ENCODE data around the gene FJX1. TPM values are rescaled to one million over a fixed set of nuclear protein-coding genes. Genes with fewer than 3 reads are reported as not detected.

Gene FJX1
- polyA plus RNA-seq, 1 donor from 2014 or later = not detected

GRCh38 chr11:35594680-35595079, 23.6 kb upstream of the FJX1 start:
- Mint-ChIP-seq H3K4me3 (no peak overlapping the region), H3K27me3 (peaks cover 2% of the 10 kb centered on the region), H3K9me3 (peaks cover 0 to 2% (median 1%) of the 10 kb centered on the region in 3 donors), H3K4me1 (no peaks in the 10 kb centered on the region), H3K36me3 (no peaks in the 10 kb centered on the region), H3K27ac (no peak overlapping the region)

- Mint-ChIP-seq H3K27ac (peak overlapping the region in 1 of 3 donors; percentile 25), H3K4me3 (no peak overlapping the region), H3K4me1 (no peaks in the 10 kb centered on the region), H3K9me3 (peaks cover 0 to 4% (median 2%) of the 10 kb centered on the region in 3 donors), H3K27me3 (peaks cover 15% of the 10 kb centered on the region), H3K36me3 (no peaks in the 10 kb centered on the region)
Measured at GRCh38 chr11:35598254-35599125, 19.8 kb upstream of the FJX1 start.

GRCh38 chr11:35600331-35600838, 17.9 kb upstream of the FJX1 start:
- Mint-ChIP-seq H3K27ac (no peak overlapping the region), H3K4me3 (no peak overlapping the region), H3K9me3 (peaks cover 0 to 3% (median 2%) of the 10 kb centered on the region in 3 donors), H3K36me3 (peaks cover 1% of the 10 kb centered on the region), H3K27me3 (peaks cover 18% of the 10 kb centered on the region), H3K4me1 (no peaks in the 10 kb centered on the region)

GRCh38 chr11:35602160-35602793, 16.0 kb upstream of the FJX1 start:
- Mint-ChIP-seq H3K36me3 (peaks cover 1% of the 10 kb centered on the region), H3K4me3 (no peak overlapping the region), H3K27me3 (peaks cover 22% of the 10 kb centered on the region), H3K4me1 (no peaks in the 10 kb centered on the region), H3K9me3 (peaks cover 0 to 3% (median 2%) of the 10 kb centered on the region in 3 donors), H3K27ac (no peak overlapping the region)

DNA sequence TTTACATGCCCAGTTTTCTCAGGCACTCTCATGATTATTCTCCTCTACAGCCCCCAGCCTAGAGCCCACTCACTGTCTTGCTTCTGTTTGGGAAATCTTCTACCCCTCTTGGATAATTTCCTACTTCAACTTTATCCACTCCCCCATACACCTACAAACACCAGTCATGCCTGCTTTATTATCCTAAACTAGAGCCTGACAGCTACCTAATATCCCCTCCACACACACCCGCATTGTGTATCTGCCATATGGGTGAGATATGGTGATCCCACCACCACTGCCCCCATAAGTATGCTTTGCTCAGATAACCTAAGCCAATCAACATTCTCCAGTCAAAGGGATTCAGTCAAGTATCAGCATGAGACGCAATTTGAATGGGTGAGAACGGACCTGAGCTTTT, 15.3 kb upstream of the FJX1 start:
- no peak overlapping the region for H3K27ac Mint-ChIP-seq
- peaks cover 24% of the 10 kb centered on the region for H3K27me3 Mint-ChIP-seq
- H3K4me1 Mint-ChIP-seq = no peaks in the 10 kb centered on the region
- no peak overlapping the region for H3K4me3 Mint-ChIP-seq
- peaks cover 0 to 3% (median 2%) of the 10 kb centered on the region in 3 donors for H3K9me3 Mint-ChIP-seq
- peaks cover 1% of the 10 kb centered on the region for H3K36me3 Mint-ChIP-seq

- peaks cover 23% of the 10 kb centered on the region for H3K27me3 Mint-ChIP-seq
- H3K4me1 Mint-ChIP-seq = no peaks in the 10 kb centered on the region
- H3K36me3 Mint-ChIP-seq = peaks cover 1% of the 10 kb centered on the region
- peaks cover 0 to 3% (median 0%) of the 10 kb centered on the region in 3 donors for H3K9me3 Mint-ChIP-seq
- no peak overlapping the region for H3K4me3 Mint-ChIP-seq
- H3K27ac Mint-ChIP-seq = no peak overlapping the region
Measured at GRCh38 chr11:35605706-35606105, 12.6 kb upstream of the FJX1 start.

GRCh38 chr11:35606206-35606605, 12.1 kb upstream of the FJX1 start:
- Mint-ChIP-seq H3K4me1 (no peaks in the 10 kb centered on the region), H3K27me3 (peaks cover 22% of the 10 kb centered on the region), H3K36me3 (peaks cover 1% of the 10 kb centered on the region), H3K9me3 (peaks cover 0 to 3% (median 0%) of the 10 kb centered on the region in 3 donors), H3K4me3 (no peak overlapping the region), H3K27ac (no peak overlapping the region)

DNA sequence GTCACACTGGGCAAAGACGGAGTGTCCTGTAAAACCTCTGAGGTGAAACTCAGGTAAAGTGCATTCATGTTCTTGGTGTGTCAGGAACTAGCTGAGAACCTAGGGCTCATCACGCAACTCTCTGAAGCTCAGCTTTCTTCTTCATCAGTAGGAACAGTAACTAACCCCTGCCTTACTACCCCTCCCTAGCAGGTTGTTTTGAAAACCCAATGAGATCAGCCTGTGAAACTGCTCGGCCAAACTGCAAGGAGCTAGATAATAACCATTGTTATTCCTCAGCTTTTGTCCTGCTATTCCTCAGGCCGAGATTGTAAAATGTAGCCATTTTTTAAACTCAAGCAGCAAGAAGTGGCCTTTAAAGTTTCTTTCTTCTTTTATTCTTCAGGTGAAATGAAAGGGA, 9.8 kb upstream of the FJX1 start:
- Mint-ChIP-seq H3K27me3 (peaks cover 18% of the 10 kb centered on the region), H3K4me1 (no peaks in the 10 kb centered on the region), H3K4me3 (no peak overlapping the region), H3K27ac (no peak overlapping the region), H3K9me3 (no peaks in the 10 kb centered on the region), H3K36me3 (peaks cover 1% of the 10 kb centered on the region)

DNA sequence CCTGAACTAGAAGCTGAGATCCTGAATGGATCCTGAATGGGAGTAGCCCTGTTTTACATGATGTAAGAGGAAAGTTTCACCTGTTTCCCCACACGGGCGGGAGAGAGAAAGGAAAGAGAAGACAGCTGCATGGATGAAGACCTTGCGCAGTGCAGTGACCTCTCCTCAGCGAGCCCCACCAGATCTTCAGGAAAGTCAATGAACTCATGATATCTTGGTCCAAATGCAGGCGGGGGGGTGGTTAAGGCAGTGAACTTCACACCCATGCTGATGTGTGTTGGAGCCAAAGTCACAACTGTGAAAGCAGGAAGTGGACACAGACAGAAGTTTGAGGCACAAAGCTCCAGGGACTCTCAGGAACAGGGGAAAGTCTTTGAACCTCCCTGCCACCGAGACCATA, 8.6 kb upstream of the FJX1 start:
- Mint-ChIP-seq H3K4me3 (no peak overlapping the region), H3K27me3 (peaks cover 15% of the 10 kb centered on the region), H3K36me3 (no peaks in the 10 kb centered on the region), H3K4me1 (no peaks in the 10 kb centered on the region), H3K27ac (no peak overlapping the region), H3K9me3 (no peaks in the 10 kb centered on the region)

DNA sequence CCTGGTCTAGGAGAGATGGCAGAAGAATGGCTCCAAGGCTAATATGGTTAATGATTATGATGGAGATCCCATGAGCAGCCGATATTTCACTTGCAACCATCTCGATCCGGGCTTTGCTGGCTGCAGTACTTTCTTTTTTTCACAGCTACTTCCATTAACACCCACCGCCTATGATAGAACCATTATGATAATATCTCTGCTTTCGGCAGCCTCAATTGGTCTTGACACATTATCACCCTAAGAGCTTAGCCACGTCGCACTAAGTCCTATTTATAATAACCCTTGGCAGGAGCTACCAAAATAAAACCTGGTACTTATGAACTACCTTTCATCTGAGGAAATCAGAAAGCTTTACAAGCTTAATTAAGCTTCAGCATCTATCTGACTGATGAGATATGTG, 7.6 kb upstream of the FJX1 start:
- H3K4me3 Mint-ChIP-seq = no peak overlapping the region
- H3K36me3 Mint-ChIP-seq = no peaks in the 10 kb centered on the region
- H3K4me1 Mint-ChIP-seq = no peaks in the 10 kb centered on the region
- no peaks in the 10 kb centered on the region for H3K9me3 Mint-ChIP-seq
- no peak overlapping the region for H3K27ac Mint-ChIP-seq
- peaks cover 21% of the 10 kb centered on the region for H3K27me3 Mint-ChIP-seq

DNA sequence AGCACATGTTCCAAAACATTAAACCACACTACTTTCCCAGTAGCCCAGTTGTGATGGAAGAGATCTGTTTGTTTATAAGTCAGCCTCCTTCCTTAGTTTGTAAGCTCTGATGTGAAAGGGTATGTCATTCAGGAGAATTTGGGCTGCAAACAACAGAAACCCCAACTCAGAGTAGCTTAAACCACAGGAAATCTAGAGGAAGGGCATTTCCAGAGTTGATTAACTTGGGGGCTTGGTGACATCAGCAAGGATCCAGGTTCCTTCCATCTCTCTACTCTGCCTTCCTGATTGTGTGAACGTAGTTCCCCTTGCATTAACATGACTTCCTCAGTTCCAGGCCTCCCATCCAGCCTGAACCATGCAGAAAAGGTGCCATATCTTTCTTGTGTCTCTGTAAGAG, 6.5 kb upstream of the FJX1 start:
- Mint-ChIP-seq H3K9me3 (no peaks in the 10 kb centered on the region), H3K4me3 (no peak overlapping the region), H3K27ac (no peak overlapping the region), H3K27me3 (peaks cover 22% of the 10 kb centered on the region), H3K4me1 (peaks cover 0 to 4% (median 0%) of the 10 kb centered on the region in 3 donors), H3K36me3 (no peaks in the 10 kb centered on the region)

- Mint-ChIP-seq H3K27me3 (peaks cover 29% of the 10 kb centered on the region), H3K36me3 (no peaks in the 10 kb centered on the region), H3K9me3 (no peaks in the 10 kb centered on the region), H3K4me1 (peaks cover 3 to 8% (median 4%) of the 10 kb centered on the region in 3 donors), H3K4me3 (no peak overlapping the region), H3K27ac (no peak overlapping the region)
Measured at GRCh38 chr11:35614939-35615569, 3.2 kb upstream of the FJX1 start.

GRCh38 chr11:35615921-35616900, 2.0 kb upstream of the FJX1 start:
- H3K9me3 Mint-ChIP-seq = no peaks in the 10 kb centered on the region
- H3K36me3 Mint-ChIP-seq = no peaks in the 10 kb centered on the region
- no peak overlapping the region for H3K27ac Mint-ChIP-seq
- peaks cover 6 to 10% (median 9%) of the 10 kb centered on the region in 3 donors for H3K4me1 Mint-ChIP-seq
- peak overlapping the region in 1 of 4 donors; percentile 16 for H3K4me3 Mint-ChIP-seq
- H3K27me3 Mint-ChIP-seq = peaks cover 32% of the 10 kb centered on the region

DNA sequence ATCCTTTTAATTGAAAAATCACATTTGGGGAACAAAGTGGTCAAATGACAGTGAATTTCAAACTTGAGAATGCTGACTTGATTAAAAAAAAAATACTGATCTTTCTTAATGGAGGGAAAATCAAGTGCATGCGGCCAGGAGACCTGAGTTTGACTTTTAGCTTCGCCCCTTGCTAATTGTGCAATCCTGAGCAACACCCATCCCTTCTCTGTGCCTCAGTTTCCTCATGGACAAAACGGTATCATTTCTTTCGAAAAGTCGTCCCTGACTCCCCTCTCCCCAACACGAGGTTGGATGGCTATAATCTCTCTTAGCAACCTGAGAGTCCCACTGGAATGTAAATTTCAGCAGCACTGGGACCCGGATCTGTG, 959 bp upstream of the FJX1 start:
- peak overlapping the region; percentile 55 to 91 (median 82) for H3K4me3 Mint-ChIP-seq
- H3K9me3 Mint-ChIP-seq = no peaks in the 10 kb centered on the region
- peaks cover 36% of the 10 kb centered on the region for H3K27me3 Mint-ChIP-seq
- H3K4me1 Mint-ChIP-seq = peaks cover 6 to 12% (median 10%) of the 10 kb centered on the region in 3 donors
- H3K27ac Mint-ChIP-seq = no peak overlapping the region
- H3K36me3 Mint-ChIP-seq = no peaks in the 10 kb centered on the region
